ENCODE results near the gene EXOSC2. TPM values are rescaled to one million over a fixed set of nuclear protein-coding genes. Genes with fewer than 3 reads are reported as not detected.

Gene EXOSC2
- polyA plus RNA-seq, 1 donor (not counting 4 experiments of a cell fraction or from before 2014, with no cell fraction given) = 37.5 TPM

- Histone ChIP-seq H3K4me3 (ENCODE audit: control insufficient read depth in 2 of 3, extremely low read depth in 1 of 3, insufficient read depth in 2 of 3, low read depth in 1 of 3, low read length in 3 of 3) (no peak overlapping the region), H3K9me1 (ENCODE audit: control insufficient read depth, extremely low read depth, insufficient read depth, low read length) (no peaks in the 10 kb centered on the region), H4K20me1 (ENCODE audit: control insufficient read depth, extremely low read depth, insufficient read depth, low read length) (no peaks in the 10 kb centered on the region), H3K4me1 (ENCODE audit: control insufficient read depth, extremely low read depth, insufficient read depth, low read length) (no peaks in the 10 kb centered on the region), H3K27ac (ENCODE audit: control insufficient read depth, insufficient read depth, low read length) (no peak overlapping the region), H3K79me2 (ENCODE audit: control insufficient read depth, insufficient read depth, low read length) (no peaks in the 10 kb centered on the region), H3K27me3 (ENCODE audit: control insufficient read depth, extremely low read depth, insufficient read depth, low read length) (no peaks in the 10 kb centered on the region), H3K4me2 (ENCODE audit: control insufficient read depth, extremely low read depth, insufficient read depth, low read depth, low read length) (no peak overlapping the region), H3K36me3 (ENCODE audit: control insufficient read depth in 2 of 2, extremely low read depth in 1 of 2, insufficient read depth in 2 of 2, low read length in 2 of 2) (no peaks in the 10 kb centered on the region), H2AFZ (ENCODE audit: control insufficient read depth, low read length) (no peak overlapping the region), H3K9me3 (ENCODE audit: control insufficient read depth, low read depth, low read length) (no peaks in the 10 kb centered on the region), H3K9ac (ENCODE audit: control insufficient read depth, extremely low read depth, insufficient read depth, low read length) (no peak overlapping the region)
- dilution Hi-C loops (cut with MboI; ENCODE audit: extremely low pct_ligation_motif_present, low sequenced_read_pairs) = no loop called here
- DNase-seq (ENCODE audit: low read depth, low spot score) (no peak), FAIRE-seq (no peak)
- TF ChIP-seq EZH2 (IDR thresholded peaks at IDR 0.05; ENCODE audit: low read length) = no peak
- no peak for TF ChIP-seq CTCF (optimal IDR thresholded peaks at IDR 0.05 in 1 of 3, IDR thresholded peaks at IDR 0.05 in 1 of 3, conservative IDR thresholded peaks at IDR 0.05 in 1 of 3; ENCODE audit: extremely low read depth in 1 of 3, insufficient read depth in 2 of 3, low read length in 3 of 3)
These were observed 18.2 kb upstream of the EXOSC2 start for GRCh38 chr9:130675396-130675795.

- Histone ChIP-seq H3K79me2 (ENCODE audit: control insufficient read depth, insufficient read depth, low read length) (no peaks in the 10 kb centered on the region), H3K4me1 (ENCODE audit: control insufficient read depth, extremely low read depth, insufficient read depth, low read length) (peaks cover 8% of the 10 kb centered on the region), H3K36me3 (ENCODE audit: control insufficient read depth in 2 of 2, extremely low read depth in 1 of 2, insufficient read depth in 2 of 2, low read length in 2 of 2) (no peaks in the 10 kb centered on the region), H4K20me1 (ENCODE audit: control insufficient read depth, extremely low read depth, insufficient read depth, low read length) (no peaks in the 10 kb centered on the region), H2AFZ (ENCODE audit: control insufficient read depth, low read length) (no peak overlapping the region), H3K27me3 (ENCODE audit: control insufficient read depth, extremely low read depth, insufficient read depth, low read length) (peaks cover 5% of the 10 kb centered on the region), H3K9ac (ENCODE audit: control insufficient read depth, extremely low read depth, insufficient read depth, low read length) (no peak overlapping the region), H3K27ac (ENCODE audit: control insufficient read depth, insufficient read depth, low read length) (no peak overlapping the region), H3K9me3 (ENCODE audit: control insufficient read depth, low read depth, low read length) (no peaks in the 10 kb centered on the region), H3K4me2 (ENCODE audit: control insufficient read depth, extremely low read depth, insufficient read depth, low read depth, low read length) (no peak overlapping the region), H3K9me1 (ENCODE audit: control insufficient read depth, extremely low read depth, insufficient read depth, low read length) (no peaks in the 10 kb centered on the region), H3K4me3 (ENCODE audit: control insufficient read depth in 2 of 3, extremely low read depth in 1 of 3, insufficient read depth in 2 of 3, low read depth in 1 of 3, low read length in 3 of 3) (no peak overlapping the region)
- TF ChIP-seq CTCF (optimal IDR thresholded peaks at IDR 0.05 in 1 of 3, IDR thresholded peaks at IDR 0.05 in 1 of 3, conservative IDR thresholded peaks at IDR 0.05 in 1 of 3; ENCODE audit: extremely low read depth in 1 of 3, insufficient read depth in 2 of 3, low read length in 3 of 3) (no peak), EZH2 (IDR thresholded peaks at IDR 0.05; ENCODE audit: low read length) (no peak)
- dilution Hi-C loops (cut with MboI; ENCODE audit: extremely low pct_ligation_motif_present, low sequenced_read_pairs) = no loop called here
- no peak for DNase-seq (ENCODE audit: low read depth, low spot score)
- no peak for FAIRE-seq
These were observed 16.3 kb upstream of the EXOSC2 start for GRCh38 chr9:130677252-130677651.

Data from keratinocyte (primary cell).